GM12875 (cell line): Measurements from ENCODE around the gene PREP.

Experiments used
- H3K4me3 ChIP-seq: one replicate; pipeline ENCODE4 v1.5.1; 2011; ENCODE audit warnings: low read depth, low read length, control low read depth
- TF ChIP-seq, protein P1 (sequence below): IDR thresholded peaks from 2 replicates; pipeline ENCODE4 v1.5.1; 2011; ENCODE audit warnings: low read depth, mild to moderate bottlenecking, control low read depth, inconsistent platforms, low read length, moderate library complexity, borderline replicate concordance; ENCODE audit not compliant: insufficient read depth

The PREP gene

DNA sequence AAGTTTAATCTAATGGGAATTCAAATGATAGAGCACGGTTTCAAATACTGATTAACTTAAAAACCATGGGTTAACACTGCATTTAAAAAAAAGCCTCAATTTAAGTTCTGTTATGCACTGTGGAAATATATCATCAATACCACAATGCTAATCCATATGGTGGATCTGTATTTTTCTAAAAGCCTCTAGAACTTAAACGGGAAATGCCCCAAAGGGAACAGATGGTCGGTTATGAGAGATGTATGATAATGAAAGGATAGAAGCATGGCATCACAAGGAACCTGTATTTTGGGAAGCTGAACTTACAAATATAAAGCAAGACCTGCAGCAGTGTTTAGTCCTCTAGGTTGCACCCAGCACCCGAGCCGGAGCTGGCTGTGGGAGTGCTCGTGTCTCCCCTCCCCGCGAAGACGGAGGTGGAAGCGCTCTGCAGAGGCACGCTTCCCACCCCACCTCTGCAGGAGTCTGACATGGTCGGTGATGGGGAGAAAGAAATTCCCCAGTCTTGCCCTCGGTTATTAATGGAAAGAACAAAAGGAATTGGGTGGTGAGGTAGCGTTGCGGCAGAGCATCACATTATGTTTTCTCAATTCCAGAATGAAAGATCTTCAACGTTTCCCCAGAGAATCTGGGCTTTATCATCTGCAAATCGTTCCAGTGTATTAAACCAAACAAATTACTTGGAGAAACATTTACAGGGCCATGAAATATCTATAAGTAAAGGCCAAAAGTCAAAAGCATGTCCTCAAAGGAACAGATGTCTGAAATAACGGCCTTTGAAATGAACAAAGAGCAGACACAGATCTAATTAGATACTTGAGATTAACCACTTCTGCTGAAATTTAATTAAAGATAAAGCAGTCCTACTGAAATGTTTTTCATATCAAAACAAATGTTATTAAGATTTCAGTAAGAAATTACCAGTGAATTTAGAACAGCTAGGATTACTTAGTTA, 120.0 kb downstream of the PREP start:
- TF ChIP-seq, protein P1, sequence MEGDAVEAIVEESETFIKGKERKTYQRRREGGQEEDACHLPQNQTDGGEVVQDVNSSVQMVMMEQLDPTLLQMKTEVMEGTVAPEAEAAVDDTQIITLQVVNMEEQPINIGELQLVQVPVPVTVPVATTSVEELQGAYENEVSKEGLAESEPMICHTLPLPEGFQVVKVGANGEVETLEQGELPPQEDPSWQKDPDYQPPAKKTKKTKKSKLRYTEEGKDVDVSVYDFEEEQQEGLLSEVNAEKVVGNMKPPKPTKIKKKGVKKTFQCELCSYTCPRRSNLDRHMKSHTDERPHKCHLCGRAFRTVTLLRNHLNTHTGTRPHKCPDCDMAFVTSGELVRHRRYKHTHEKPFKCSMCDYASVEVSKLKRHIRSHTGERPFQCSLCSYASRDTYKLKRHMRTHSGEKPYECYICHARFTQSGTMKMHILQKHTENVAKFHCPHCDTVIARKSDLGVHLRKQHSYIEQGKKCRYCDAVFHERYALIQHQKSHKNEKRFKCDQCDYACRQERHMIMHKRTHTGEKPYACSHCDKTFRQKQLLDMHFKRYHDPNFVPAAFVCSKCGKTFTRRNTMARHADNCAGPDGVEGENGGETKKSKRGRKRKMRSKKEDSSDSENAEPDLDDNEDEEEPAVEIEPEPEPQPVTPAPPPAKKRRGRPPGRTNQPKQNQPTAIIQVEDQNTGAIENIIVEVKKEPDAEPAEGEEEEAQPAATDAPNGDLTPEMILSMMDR: no peak

DNA sequence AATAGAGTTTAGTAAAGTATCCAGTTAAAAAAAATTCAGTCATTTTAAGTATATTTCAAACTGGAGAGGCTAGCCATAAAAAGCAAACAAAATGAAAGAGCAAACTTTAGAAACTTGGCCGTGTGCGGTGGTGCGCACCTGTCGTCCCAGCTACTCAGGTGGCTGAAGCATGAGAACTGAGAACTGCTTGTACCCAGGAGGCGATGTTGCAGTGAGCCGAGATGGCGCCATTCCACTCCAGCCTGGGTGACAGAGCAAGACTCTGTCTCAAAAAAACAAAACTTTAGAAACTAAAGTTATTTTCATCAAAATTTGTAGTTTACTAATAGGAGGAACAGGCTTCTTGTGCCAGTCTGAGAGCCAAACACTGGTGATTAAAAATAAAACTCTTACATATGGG, 122.8 kb downstream of the PREP start:
- no peak overlapping the region for H3K4me3 ChIP-seq
- TF ChIP-seq, protein P1: no peak

More for the DNA sequence above, 120.0 kb downstream of the PREP start:
- H3K4me3 ChIP-seq: no peak overlapping the region

DNA sequence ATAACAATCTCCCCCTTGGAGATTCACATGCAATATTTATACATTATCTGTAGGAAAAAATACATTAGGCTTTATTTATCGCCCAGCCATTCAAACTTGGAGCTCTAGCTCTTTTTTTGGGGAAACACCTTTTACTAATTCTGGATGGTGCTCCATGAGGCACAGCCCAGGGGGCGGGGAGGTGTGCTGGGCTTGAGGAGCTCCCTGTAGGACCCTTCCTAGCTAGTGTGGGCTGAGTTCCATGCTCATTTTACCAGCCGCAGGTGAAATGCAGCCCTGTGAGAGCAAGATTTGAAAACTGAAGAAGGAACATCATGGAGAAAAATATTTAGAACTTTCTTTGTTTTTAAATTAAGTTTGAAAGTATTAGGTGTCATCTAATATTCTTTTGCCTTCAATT, 123.4 kb downstream of the PREP start:
- TF ChIP-seq, protein P1: no peak
- H3K4me3 ChIP-seq: no peak overlapping the region

DNA sequence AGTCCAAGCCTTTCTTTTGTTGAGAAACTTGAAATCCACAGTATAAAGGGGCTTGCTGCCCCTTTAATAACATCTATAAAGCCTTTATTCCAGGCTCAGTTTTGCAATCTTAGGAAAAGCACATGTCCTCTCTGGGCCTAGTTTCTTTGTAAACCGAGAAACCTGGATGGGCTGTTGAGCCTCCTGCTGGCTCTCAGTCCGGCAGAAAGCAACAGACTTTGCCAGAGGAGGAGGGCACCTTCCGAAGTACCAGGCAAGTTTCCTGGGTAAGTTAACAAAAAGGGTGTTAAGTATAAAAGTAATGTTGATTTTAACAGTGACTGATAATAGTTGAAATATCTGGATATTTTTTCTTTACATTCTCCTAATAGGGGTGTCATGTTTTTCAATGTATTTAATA, 124.1 kb downstream of the PREP start:
- H3K4me3 ChIP-seq: no peak overlapping the region
- TF ChIP-seq, protein P1: no peak

DNA sequence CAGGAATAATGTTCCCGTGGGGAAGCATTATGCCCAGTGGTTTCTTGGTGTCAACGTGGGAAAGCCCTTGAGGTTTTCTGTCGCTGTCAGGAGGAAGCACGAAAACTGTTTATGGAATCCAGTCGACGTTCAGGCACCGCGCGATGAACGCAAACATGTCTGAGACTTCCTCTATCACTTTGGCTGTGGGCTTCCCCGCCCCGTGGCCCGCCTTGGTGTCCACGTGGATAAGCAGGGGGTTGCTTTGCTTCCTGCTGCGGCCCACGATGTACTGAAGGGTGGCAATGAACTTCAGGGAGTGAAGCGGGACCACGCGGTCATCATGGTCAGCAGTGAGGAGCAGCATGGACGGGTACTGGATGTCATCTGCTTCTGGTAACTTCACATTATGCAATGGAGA, 124.8 kb downstream of the PREP start:
- no peak overlapping the region for H3K4me3 ChIP-seq
- TF ChIP-seq, protein P1: no peak

DNA sequence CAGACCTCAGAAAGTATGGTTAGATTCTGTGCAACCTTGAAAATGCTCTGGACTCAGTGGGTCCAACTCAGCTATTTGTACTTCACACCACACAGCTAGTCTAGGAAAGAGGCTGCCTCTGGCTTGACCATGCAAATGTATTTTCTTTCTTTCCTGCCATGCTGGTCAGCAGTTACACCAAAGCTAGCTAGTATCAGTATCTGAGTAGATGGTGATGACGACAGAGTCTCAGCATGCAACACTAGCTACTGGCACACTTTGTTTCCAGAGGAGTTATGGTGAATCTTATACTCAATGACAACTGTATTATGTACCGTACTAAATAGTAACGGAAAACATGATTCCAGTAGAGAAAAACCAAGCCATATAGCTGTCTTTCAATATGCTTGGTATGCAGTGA, 126.5 kb downstream of the PREP start:
- H3K4me3 ChIP-seq: no peak overlapping the region
- TF ChIP-seq, protein P1: no peak

DNA sequence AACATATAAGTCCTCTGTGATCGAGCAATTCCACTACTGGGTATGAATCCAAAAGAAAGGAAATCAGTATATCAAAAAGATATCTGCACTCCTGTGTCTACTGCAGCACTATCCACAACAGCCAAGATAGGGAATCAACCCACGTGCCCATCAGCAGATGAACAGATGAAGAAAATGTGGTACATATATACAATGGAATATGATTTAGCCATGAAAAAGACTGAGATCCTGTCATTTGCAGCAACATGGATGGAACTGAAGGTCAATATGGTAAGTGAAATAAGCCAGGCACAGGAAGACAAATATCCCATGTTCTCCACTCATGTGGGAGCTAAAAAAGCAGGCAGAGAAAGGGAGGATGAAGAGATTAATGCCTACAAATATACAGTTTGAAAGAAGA, 127.3 kb downstream of the PREP start:
- no peak overlapping the region for H3K4me3 ChIP-seq
- TF ChIP-seq, protein P1: no peak
